HEK293 (cell line): ENCODE results near the gene SF3A1.

Source experiments
- CTCF ChIA-PET: fragments of 350-600 bp; formaldehyde crosslinking; extraction: SDS; loops from one replicate; lab custom pipeline; 2021; ENCODE audit warnings: antibody characterized with exemption; lab: Yijun Ruan, JAX
- POLR2A ChIA-PET: fragments of 300-600 bp; formaldehyde crosslinking; extraction: SDS; loops from one replicate; lab custom pipeline; 2020; ENCODE audit warnings: antibody characterized with exemption, inconsistent platforms; lab: Yijun Ruan, JAX
- H3K27ac ChIP-seq: fragments of 200-500 bp; sonication (Bioruptor generic); 2 replicates; pipeline ENCODE4 v1.5.1; 2014; ENCODE audit warnings: low read depth, low read length, control low read depth, inconsistent platforms; ENCODE audit errors: extremely low read depth
- H3K36me3 ChIP-seq, 2 experiments: fragments of 200-500 bp in 1 of 2; sonication (Bioruptor generic) in 1 of 2; 1 replicate in 1 of 2; 2 replicates in 1 of 2; pipeline ENCODE4 v1.5.1; 2014 to 2017; ENCODE audit warnings: inconsistent platforms in 2 of 2, low read length in 2 of 2; ENCODE audit not compliant: control insufficient read depth in 2 of 2, insufficient read depth in 1 of 2
- H3K4me1 ChIP-seq: fragments of 200-500 bp; sonication (Bioruptor generic); 2 replicates; pipeline ENCODE4 v1.5.1; 2014; ENCODE audit warnings: mild to moderate bottlenecking, low read length, inconsistent platforms; ENCODE audit not compliant: control insufficient read depth, insufficient read depth
- H3K4me3 ChIP-seq: 2 replicates; pipeline ENCODE4 v1.5.1; 2011; ENCODE audit warnings: low read depth, mild to moderate bottlenecking, control low read depth, low read length, moderate library complexity
- H3K9me3 ChIP-seq: fragments of 200-500 bp; sonication (Bioruptor generic); 2 replicates; pipeline ENCODE4 v1.5.1; 2014; ENCODE audit warnings: low read depth, low read length, inconsistent platforms; ENCODE audit not compliant: control insufficient read depth, insufficient read depth
- BCL11B ChIP-seq: fragments of 450-650 bp; formaldehyde crosslinking; IDR thresholded peaks from 2 replicates; pipeline ENCODE4 v1.5.1; 2016; ENCODE audit warnings: low read depth, missing biosample characterization, missing genetic modification characterization
- KLF16 ChIP-seq: fragments of 450-650 bp; formaldehyde crosslinking; IDR thresholded peaks from 2 replicates; pipeline ENCODE4 v1.5.1; 2017; ENCODE audit warnings: missing biosample characterization, missing genetic modification characterization
- SCRT2 ChIP-seq: fragments of 450-650 bp; formaldehyde crosslinking; IDR thresholded peaks from 2 replicates; pipeline ENCODE4 v1.5.1; 2016; ENCODE audit warnings: missing biosample characterization, missing genetic modification characterization
- ZFP69B ChIP-seq: fragments of 450-650 bp; formaldehyde crosslinking; IDR thresholded peaks from 2 replicates; pipeline ENCODE4 v1.5.1; 2016; ENCODE audit warnings: missing biosample characterization, missing genetic modification characterization
- ZNF10 ChIP-seq: fragments of 450-650 bp; formaldehyde crosslinking; IDR thresholded peaks from 2 replicates; pipeline ENCODE4 v1.5.1; 2017; ENCODE audit warnings: missing biosample characterization, missing genetic modification characterization
- ZNF169 ChIP-seq: fragments of 450-650 bp; formaldehyde crosslinking; IDR thresholded peaks from 2 replicates; pipeline ENCODE4 v1.5.1; 2016; ENCODE audit warnings: missing biosample characterization, missing genetic modification characterization
- ZNF24 ChIP-seq: fragments of 450-650 bp; formaldehyde crosslinking; IDR thresholded peaks from 2 replicates; pipeline ENCODE4 v1.5.1; 2016; ENCODE audit warnings: missing biosample characterization, missing genetic modification characterization
- ZNF292 ChIP-seq: fragments of 450-650 bp; formaldehyde crosslinking; IDR thresholded peaks from 2 replicates; pipeline ENCODE4 v1.5.1; 2016; ENCODE audit warnings: low read depth, missing biosample characterization, missing genetic modification characterization, borderline replicate concordance
- ZNF335 ChIP-seq: fragments of 450-650 bp; formaldehyde crosslinking; conservative IDR thresholded peaks from 2 replicates; pipeline ENCODE4 v1.5.1; 2016; ENCODE audit warnings: missing biosample characterization, missing genetic modification characterization
- ZNF391 ChIP-seq: fragments of 450-650 bp; formaldehyde crosslinking; IDR thresholded peaks from 2 replicates; pipeline ENCODE4 v1.5.1; 2016; ENCODE audit warnings: low read depth, missing biosample characterization, missing genetic modification characterization, borderline replicate concordance
- ZNF416 ChIP-seq: fragments of 450-650 bp; formaldehyde crosslinking; IDR thresholded peaks from 2 replicates; pipeline ENCODE4 v1.5.1; 2016; ENCODE audit warnings: missing biosample characterization, missing genetic modification characterization
- ZNF747 ChIP-seq: fragments of 450-650 bp; formaldehyde crosslinking; IDR thresholded peaks from 2 replicates; pipeline ENCODE4 v1.5.1; 2016; ENCODE audit warnings: missing biosample characterization, missing genetic modification characterization
- ZSCAN30 ChIP-seq: fragments of 450-650 bp; IDR thresholded peaks from 2 replicates; pipeline ENCODE4 v1.5.1; 2018; ENCODE audit warnings: missing biosample characterization, mild to moderate bottlenecking, missing genetic modification characterization, moderate library complexity
- TF ChIP-seq, protein P1 (sequence below): fragments of 450-650 bp; formaldehyde crosslinking; IDR thresholded peaks from 2 replicates; pipeline ENCODE4 v1.5.1; 2016; ENCODE audit warnings: missing biosample characterization, missing genetic modification characterization, borderline replicate concordance
- TF ChIP-seq, protein P2 (sequence below): fragments of 450-650 bp; formaldehyde crosslinking; IDR thresholded peaks from 2 replicates; pipeline ENCODE4 v1.5.1; 2017; ENCODE audit warnings: missing biosample characterization, missing genetic modification characterization
- TF ChIP-seq, protein P3 (sequence below): fragments of 450-650 bp; IDR thresholded peaks from 2 replicates; pipeline ENCODE4 v1.5.1; 2018; ENCODE audit warnings: missing biosample characterization, mild to moderate bottlenecking, missing genetic modification characterization
- TF ChIP-seq, protein P4 (sequence below): fragments of 450-650 bp; formaldehyde crosslinking; IDR thresholded peaks from 2 replicates; pipeline ENCODE4 v1.5.1; 2016; ENCODE audit warnings: missing biosample characterization, missing genetic modification characterization

The SF3A1 gene

DNA sequence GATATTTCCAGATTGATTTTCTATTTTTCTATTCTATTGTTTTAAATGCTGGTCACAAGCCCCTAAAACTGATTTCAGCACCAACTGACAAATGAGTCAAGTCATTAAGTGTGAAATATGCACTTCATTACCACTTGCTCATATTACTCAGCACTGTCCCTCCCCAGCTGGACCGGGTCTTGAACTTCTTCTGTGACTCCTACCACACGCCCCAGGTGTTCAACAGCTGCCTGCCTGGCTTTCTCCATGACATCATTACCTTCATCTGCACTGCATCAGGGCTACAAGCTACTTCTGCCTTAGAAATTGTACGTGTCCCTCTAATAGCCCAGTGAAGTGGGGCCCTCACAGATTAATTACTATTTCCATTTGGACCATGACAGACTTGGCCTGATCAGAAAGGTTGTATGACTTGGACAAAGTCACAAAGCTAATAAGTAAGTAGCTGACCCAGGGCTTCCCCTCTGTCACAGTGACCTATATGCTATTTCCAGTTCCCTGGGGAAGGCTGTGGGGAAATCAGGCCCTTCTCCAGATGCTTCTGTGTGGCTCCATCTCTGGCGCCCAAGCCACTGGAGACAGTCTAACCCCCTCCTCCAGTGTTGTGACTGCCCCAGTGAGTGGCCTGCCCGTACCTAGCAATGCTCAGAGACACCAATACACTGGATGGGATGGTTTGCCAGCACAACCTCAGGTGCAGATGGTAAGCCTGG lies 48.0 kb downstream of the SF3A1 start (continued):
- TF ChIP-seq KLF16 (tag by site-specific recombination) (no peak), BCL11B (tag by site-specific recombination) (no peak), ZFP69B (tag by site-specific recombination) (no peak), ZNF391 (tag by site-specific recombination) (no peak), SCRT2 (tag by site-specific recombination) (peak; percentile 79; the same call in 1 of the 2 replicates)
- TF ChIP-seq, protein P1, sequence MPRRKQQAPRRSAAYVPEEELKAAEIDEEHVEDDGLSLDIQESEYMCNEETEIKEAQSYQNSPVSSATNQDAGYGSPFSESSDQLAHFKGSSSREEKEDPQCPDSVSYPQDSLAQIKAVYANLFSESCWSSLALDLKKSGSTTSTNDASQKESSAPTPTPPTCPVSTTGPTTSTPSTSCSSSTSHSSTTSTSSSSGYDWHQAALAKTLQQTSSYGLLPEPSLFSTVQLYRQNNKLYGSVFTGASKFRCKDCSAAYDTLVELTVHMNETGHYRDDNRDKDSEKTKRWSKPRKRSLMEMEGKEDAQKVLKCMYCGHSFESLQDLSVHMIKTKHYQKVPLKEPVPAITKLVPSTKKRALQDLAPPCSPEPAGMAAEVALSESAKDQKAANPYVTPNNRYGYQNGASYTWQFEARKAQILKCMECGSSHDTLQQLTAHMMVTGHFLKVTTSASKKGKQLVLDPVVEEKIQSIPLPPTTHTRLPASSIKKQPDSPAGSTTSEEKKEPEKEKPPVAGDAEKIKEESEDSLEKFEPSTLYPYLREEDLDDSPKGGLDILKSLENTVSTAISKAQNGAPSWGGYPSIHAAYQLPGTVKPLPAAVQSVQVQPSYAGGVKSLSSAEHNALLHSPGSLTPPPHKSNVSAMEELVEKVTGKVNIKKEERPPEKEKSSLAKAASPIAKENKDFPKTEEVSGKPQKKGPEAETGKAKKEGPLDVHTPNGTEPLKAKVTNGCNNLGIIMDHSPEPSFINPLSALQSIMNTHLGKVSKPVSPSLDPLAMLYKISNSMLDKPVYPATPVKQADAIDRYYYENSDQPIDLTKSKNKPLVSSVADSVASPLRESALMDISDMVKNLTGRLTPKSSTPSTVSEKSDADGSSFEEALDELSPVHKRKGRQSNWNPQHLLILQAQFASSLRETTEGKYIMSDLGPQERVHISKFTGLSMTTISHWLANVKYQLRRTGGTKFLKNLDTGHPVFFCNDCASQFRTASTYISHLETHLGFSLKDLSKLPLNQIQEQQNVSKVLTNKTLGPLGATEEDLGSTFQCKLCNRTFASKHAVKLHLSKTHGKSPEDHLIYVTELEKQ (tag by site-specific recombination): no peak
- TF ChIP-seq, protein P2, sequence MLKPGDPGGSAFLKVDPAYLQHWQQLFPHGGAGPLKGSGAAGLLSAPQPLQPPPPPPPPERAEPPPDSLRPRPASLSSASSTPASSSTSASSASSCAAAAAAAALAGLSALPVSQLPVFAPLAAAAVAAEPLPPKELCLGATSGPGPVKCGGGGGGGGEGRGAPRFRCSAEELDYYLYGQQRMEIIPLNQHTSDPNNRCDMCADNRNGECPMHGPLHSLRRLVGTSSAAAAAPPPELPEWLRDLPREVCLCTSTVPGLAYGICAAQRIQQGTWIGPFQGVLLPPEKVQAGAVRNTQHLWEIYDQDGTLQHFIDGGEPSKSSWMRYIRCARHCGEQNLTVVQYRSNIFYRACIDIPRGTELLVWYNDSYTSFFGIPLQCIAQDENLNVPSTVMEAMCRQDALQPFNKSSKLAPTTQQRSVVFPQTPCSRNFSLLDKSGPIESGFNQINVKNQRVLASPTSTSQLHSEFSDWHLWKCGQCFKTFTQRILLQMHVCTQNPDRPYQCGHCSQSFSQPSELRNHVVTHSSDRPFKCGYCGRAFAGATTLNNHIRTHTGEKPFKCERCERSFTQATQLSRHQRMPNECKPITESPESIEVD (tag by site-specific recombination): no peak
- TF ChIP-seq, all 188 proteins: peak for 6

DNA sequence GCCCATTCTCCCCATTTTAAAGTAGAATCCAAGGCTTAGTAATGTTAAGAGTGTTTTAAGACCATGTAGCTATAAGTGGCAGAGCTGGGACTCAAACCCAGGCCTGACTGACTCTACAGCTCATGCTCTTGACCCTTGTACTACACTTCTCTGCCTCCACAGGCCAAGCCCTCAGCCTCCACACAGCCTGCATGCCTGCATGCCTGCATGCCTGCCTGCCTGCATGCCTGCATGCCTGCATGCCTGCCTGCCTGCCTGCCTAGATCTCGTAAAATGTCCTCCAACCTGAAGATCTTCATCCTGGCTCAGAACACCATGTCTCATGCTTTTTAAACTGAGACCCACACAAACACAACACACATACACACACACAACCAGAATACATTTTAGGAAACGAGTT lies 48.6 kb downstream of the SF3A1 start:
- Histone ChIP-seq H3K9me3 (no peaks in the 10 kb centered on the region), H3K4me1 (no peaks in the 10 kb centered on the region), H3K36me3 (peaks cover 0 to 17% of the 10 kb centered on the region in 2 experiments; a peak in 1 of 3 replicates), H3K4me3 (no peak overlapping the region), H3K27ac (no peak overlapping the region)
- POLR2A ChIA-PET: interaction anchor here (0.8 to 1.7 kb wide), 2 partner anchors 19 to 49 kb away, joined by 3 to 6 read pairs; partner anchors contain the start of genes CCDC157, SF3A1 and TBC1D10A
- CTCF ChIA-PET: interaction anchor here (0.7 to 2.1 kb wide), 3 partner anchors 19 to 692 kb away, joined by 3 to 7 read pairs (median 3); partner anchors contain the start of gene CASTOR1
- TF ChIP-seq ZSCAN30 (tag by site-specific recombination) (peak; percentile 43; the same call in 1 of the 2 replicates), ZNF10 (tag by site-specific recombination) (no peak), ZNF335 (peak; percentile 62)
- TF ChIP-seq, protein P3, sequence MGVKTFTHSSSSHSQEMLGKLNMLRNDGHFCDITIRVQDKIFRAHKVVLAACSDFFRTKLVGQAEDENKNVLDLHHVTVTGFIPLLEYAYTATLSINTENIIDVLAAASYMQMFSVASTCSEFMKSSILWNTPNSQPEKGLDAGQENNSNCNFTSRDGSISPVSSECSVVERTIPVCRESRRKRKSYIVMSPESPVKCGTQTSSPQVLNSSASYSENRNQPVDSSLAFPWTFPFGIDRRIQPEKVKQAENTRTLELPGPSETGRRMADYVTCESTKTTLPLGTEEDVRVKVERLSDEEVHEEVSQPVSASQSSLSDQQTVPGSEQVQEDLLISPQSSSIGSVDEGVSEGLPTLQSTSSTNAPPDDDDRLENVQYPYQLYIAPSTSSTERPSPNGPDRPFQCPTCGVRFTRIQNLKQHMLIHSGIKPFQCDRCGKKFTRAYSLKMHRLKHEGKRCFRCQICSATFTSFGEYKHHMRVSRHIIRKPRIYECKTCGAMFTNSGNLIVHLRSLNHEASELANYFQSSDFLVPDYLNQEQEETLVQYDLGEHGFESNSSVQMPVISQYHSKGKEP (tag by site-specific recombination): peak; percentile 97

DNA sequence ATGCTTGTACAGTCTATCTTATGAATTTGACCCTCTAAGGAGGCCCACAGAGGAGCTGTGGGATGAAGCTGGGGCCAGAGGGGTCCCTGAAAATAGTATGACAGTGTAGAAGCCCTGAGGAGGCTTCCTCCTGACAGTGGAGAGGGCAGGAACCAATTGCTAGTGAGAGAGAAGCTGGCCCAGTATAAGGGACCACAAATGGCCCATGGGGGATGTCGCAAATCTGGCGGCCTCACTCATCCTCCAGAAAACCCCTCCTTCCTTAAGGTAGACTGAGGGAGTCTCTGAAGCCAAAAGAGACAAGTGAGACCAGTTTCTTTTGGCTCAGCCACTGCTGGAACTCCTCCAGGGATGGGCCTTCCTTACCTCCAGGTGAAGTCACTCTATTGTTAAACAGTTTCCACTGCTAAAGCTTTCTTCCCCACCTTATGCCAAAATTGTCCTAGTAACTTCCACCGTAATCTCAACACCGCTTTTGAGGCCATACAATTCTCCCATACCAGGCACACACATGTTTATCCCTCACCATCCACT lies 49.6 kb downstream of the SF3A1 start:
- H3K9me3 ChIP-seq: no peaks in the 10 kb centered on the region
- no peak overlapping the region for H3K27ac ChIP-seq
- peaks cover 0 to 26% of the 10 kb centered on the region in 2 experiments; a peak in 1 of 3 replicates for H3K36me3 ChIP-seq
- CTCF ChIA-PET: interaction anchor here (0.6 to 2.1 kb wide), 6 partner anchors 10 to 264 kb away, joined by 3 to 7 read pairs (median 3); partner anchors contain the start of gene CASTOR1
- no peak overlapping the region for H3K4me3 ChIP-seq
- no peaks in the 10 kb centered on the region for H3K4me1 ChIP-seq
- POLR2A ChIA-PET: no interaction called here
- TF ChIP-seq ZNF416 (tag by site-specific recombination) (no peak), ZNF24 (tag by site-specific recombination) (no peak), ZNF335 (no peak), ZNF292 (tag by site-specific recombination) (no peak), ZNF747 (tag by site-specific recombination) (no peak), ZNF169 (tag by site-specific recombination) (no peak)
- TF ChIP-seq, protein P4, sequence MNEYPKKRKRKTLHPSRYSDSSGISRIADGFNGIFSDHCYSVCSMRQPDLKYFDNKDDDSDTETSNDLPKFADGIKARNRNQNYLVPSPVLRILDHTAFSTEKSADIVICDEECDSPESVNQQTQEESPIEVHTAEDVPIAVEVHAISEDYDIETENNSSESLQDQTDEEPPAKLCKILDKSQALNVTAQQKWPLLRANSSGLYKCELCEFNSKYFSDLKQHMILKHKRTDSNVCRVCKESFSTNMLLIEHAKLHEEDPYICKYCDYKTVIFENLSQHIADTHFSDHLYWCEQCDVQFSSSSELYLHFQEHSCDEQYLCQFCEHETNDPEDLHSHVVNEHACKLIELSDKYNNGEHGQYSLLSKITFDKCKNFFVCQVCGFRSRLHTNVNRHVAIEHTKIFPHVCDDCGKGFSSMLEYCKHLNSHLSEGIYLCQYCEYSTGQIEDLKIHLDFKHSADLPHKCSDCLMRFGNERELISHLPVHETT (tag by site-specific recombination): no peak
